Keratinocyte (primary cell): ENCODE measurements around the gene ZIC4.

Experiments used
- EZH2 ChIP-seq: IDR thresholded peaks from one replicate; pipeline ENCODE4 v1.6.1; 2012; ENCODE audit warnings: inconsistent platforms, mild to moderate bottlenecking, low read length, moderate library complexity
- TF ChIP-seq, protein P1 (sequence below), 3 experiments: IDR thresholded peaks in 1 of 3; conservative IDR thresholded peaks in 1 of 3; optimal IDR thresholded peaks in 1 of 3; 2 replicates in 2 of 3; 3 replicates in 1 of 3; pipeline versions ENCODE3 to v1.5.1; 2011; ENCODE audit warnings: low read length in 3 of 3, mild to moderate bottlenecking in 3 of 3, moderate library complexity in 2 of 3, control low read depth in 1 of 3, inconsistent platforms in 1 of 3; ENCODE audit not compliant: insufficient read depth in 2 of 3; ENCODE audit errors: extremely low read depth in 1 of 3

DNA sequence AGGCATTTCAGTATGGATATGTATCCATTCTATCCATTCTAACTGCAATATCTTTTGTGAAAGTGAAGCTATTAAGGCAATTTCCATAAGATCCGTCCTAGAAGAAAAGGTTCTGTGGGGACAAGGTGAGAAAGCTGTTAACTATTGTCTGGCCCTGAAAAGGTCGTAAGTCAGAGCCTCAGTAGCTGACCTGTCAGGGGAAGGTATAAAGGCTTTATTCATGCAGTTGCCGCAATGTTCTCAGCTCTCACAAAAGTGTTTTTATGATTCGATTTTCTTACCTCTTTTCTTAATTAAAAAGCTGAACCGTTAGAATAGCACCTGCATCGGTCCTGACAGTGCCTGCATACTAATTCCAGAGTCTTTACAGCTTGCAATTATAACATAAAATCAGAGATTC is 24.7 kb downstream of the ZIC4 start:
- TF ChIP-seq, protein P1, sequence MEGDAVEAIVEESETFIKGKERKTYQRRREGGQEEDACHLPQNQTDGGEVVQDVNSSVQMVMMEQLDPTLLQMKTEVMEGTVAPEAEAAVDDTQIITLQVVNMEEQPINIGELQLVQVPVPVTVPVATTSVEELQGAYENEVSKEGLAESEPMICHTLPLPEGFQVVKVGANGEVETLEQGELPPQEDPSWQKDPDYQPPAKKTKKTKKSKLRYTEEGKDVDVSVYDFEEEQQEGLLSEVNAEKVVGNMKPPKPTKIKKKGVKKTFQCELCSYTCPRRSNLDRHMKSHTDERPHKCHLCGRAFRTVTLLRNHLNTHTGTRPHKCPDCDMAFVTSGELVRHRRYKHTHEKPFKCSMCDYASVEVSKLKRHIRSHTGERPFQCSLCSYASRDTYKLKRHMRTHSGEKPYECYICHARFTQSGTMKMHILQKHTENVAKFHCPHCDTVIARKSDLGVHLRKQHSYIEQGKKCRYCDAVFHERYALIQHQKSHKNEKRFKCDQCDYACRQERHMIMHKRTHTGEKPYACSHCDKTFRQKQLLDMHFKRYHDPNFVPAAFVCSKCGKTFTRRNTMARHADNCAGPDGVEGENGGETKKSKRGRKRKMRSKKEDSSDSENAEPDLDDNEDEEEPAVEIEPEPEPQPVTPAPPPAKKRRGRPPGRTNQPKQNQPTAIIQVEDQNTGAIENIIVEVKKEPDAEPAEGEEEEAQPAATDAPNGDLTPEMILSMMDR (optimal IDR thresholded peaks at IDR 0.05 in 1 of 3, IDR thresholded peaks at IDR 0.05 in 1 of 3, conservative IDR thresholded peaks at IDR 0.05 in 1 of 3; ENCODE audit: extremely low read depth in 1 of 3, insufficient read depth in 2 of 3, low read length in 3 of 3) = no peak
- TF ChIP-seq EZH2 = no peak
